ENCODE results near the gene KIF23. TPM values are rescaled to one million over a fixed set of nuclear protein-coding genes. Genes with fewer than 3 reads are reported as not detected.

Gene KIF23
- total RNA-seq, 1 donor from 2014 or later: 8.6 TPM

DNA sequence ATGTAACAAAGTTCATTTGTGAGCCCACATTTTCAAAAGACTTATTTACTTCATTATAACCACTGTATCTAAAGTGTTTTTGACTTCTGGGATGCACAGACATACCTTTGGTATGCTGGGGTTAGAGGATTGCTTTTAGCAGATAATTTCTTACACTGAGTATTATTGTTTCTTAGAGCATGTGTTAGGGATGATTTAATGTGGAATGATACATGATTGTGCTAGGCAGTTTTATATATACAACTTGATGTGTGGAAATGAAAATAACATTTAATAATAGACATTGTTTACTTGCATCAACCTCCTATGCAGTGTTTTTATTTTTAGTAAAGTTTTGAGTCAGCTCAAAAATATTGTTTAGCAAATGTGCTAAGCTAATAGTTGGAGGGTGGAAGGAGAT, 3.4 kb downstream of the KIF23 start:
- H3K36me3 ChIP-seq (ENCODE audit: control insufficient read depth, insufficient read depth, low read length): no peaks in the 10 kb centered on the region
- DNase-seq (ENCODE audit: low read depth): no peak
- TF ChIP-seq, protein P1, sequence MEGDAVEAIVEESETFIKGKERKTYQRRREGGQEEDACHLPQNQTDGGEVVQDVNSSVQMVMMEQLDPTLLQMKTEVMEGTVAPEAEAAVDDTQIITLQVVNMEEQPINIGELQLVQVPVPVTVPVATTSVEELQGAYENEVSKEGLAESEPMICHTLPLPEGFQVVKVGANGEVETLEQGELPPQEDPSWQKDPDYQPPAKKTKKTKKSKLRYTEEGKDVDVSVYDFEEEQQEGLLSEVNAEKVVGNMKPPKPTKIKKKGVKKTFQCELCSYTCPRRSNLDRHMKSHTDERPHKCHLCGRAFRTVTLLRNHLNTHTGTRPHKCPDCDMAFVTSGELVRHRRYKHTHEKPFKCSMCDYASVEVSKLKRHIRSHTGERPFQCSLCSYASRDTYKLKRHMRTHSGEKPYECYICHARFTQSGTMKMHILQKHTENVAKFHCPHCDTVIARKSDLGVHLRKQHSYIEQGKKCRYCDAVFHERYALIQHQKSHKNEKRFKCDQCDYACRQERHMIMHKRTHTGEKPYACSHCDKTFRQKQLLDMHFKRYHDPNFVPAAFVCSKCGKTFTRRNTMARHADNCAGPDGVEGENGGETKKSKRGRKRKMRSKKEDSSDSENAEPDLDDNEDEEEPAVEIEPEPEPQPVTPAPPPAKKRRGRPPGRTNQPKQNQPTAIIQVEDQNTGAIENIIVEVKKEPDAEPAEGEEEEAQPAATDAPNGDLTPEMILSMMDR (IDR thresholded peaks at IDR 0.05; ENCODE audit: insufficient read depth, low read length, poor library complexity, severe bottlenecking): no peak
- H3K4me3 ChIP-seq (ENCODE audit: low read depth, low read length): no peak overlapping the region
- no peaks in the 10 kb centered on the region for H3K27me3 ChIP-seq (ENCODE audit: control insufficient read depth, insufficient read depth, low read length)

DNA sequence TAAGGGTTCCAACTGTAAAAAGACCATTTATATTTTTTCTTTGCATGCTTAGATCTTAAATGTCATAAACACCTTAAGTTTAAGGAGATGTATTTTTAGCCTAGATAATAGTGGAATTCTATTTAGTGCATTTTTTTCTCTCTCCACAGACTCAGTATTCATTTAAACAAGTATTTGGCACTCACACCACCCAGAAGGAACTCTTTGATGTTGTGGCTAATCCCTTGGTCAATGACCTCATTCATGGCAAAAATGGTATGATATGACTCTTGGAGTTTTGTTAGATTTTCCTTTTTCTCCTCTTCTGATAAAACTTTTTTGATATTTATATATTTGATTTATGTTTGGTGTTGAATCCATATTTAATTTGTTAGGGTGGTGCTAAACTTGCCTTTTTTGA, 7.3 kb downstream of the KIF23 start:
- DNase-seq (ENCODE audit: low read depth): no peak
- H3K36me3 ChIP-seq (ENCODE audit: control insufficient read depth, insufficient read depth, low read length): no peaks in the 10 kb centered on the region
- H3K4me3 ChIP-seq (ENCODE audit: low read depth, low read length): no peak overlapping the region
- H3K27me3 ChIP-seq (ENCODE audit: control insufficient read depth, insufficient read depth, low read length): no peaks in the 10 kb centered on the region
- TF ChIP-seq, protein P1 (IDR thresholded peaks at IDR 0.05; ENCODE audit: insufficient read depth, low read length, poor library complexity, severe bottlenecking): no peak

DNA sequence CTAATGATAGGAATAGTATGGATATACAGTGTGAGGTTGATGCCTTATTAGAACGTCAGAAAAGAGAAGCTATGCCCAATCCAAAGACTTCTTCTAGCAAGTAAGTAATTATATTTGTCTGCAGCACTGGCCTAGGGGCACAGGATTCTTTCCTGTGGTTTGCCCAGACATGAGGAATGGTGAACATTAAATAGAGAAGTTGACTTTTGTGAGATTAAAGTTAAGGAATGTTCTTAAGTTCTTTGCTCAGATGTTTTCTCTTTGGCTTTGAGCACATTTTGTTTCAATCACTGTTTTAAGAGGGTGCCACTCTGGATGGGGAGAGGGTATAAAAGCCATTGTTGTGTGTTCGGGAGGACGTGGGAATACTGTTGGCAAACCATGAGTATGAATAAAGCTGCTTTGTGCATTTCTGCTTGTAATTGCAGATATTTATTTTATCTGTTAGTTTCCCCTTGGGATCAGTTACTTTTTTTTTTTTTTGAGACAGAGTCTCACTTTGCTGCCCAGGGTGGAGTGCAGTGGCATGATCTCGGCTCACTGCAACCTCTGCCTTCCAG, 8.3 kb downstream of the KIF23 start:
- DNase-seq (ENCODE audit: low read depth): no peak
- H3K4me3 ChIP-seq (ENCODE audit: low read depth, low read length): no peak overlapping the region
- no peaks in the 10 kb centered on the region for H3K36me3 ChIP-seq (ENCODE audit: control insufficient read depth, insufficient read depth, low read length)
- no peaks in the 10 kb centered on the region for H3K27me3 ChIP-seq (ENCODE audit: control insufficient read depth, insufficient read depth, low read length)
- TF ChIP-seq, protein P1 (IDR thresholded peaks at IDR 0.05; ENCODE audit: insufficient read depth, low read length, poor library complexity, severe bottlenecking): no peak

DNA sequence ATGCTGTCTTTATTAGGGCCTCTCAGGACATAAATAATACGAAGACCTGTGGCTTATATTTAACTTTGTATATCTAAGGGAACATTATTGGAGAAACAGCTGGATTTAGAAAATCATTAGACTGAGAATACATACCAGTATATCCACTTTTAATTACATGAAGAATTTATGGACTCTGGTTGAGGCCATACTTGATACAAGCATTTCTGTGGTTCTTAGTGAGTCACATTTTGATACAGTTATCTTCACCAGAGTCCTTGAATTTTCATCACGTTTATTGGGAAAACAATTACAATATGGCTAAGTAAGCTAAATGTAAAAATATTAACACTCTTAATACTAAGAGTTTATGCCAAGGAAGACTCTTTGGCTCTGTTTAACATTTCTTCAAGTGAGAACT, 9.9 kb downstream of the KIF23 start:
- no peaks in the 10 kb centered on the region for H3K27me3 ChIP-seq (ENCODE audit: control insufficient read depth, insufficient read depth, low read length)
- DNase-seq (ENCODE audit: low read depth): no peak
- TF ChIP-seq, protein P1 (IDR thresholded peaks at IDR 0.05; ENCODE audit: insufficient read depth, low read length, poor library complexity, severe bottlenecking): no peak
- H3K4me3 ChIP-seq (ENCODE audit: low read depth, low read length): no peak overlapping the region
- H3K36me3 ChIP-seq (ENCODE audit: control insufficient read depth, insufficient read depth, low read length): no peaks in the 10 kb centered on the region

DNA sequence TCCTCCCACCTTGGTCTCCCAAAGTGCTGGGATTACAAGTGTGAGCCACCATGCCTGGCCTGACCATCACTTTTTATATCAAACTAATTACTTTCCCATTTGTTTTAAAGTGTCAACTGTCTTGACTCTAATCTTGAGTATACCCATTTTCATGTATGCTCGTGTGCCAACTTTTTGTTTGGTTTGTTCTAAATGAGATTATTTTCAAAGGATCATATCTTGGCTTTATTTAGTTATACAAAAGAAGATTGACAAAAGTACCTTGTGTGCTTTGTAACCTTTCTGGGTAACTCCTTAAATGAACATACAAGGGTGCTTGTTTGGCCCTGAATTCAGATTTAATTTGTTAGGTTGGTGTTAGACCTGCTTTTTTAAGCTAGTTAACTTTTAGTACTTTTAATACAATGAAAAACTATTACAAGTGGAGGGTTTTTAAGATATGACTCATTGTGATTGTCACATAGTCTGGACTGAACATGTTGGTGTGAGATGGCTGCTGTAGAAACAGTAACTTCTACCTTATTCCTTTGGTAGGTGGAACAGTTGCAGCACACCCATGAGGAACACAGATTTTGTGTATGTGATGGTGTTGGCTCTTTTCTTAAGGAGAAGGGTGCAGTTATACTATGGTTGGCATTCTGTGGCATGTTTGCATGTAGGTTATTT, 10.7 kb downstream of the KIF23 start:
- TF ChIP-seq, protein P1 (IDR thresholded peaks at IDR 0.05; ENCODE audit: insufficient read depth, low read length, poor library complexity, severe bottlenecking): no peak
- no peak overlapping the region for H3K4me3 ChIP-seq (ENCODE audit: low read depth, low read length)
- no peak for DNase-seq (ENCODE audit: low read depth)
- no peaks in the 10 kb centered on the region for H3K36me3 ChIP-seq (ENCODE audit: control insufficient read depth, insufficient read depth, low read length)
- no peaks in the 10 kb centered on the region for H3K27me3 ChIP-seq (ENCODE audit: control insufficient read depth, insufficient read depth, low read length)

DNA sequence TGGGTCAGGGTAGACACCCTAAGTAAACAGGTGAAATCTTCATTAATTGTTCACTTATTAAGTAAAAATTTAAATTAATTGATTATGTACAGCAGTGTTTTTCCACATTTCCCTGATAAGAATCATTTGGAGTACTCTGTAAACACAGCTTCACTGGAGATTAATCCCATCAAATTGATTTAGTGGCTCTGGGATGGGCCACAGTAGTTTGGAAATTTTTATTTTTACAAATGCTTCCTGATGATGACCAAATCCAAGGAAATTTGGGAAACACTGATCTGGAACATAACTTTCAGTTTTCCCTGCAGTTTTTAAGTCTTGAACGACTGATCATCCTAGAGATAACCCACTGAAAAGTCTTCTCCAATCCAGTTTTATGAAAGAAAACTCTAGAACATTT, 19.7 kb downstream of the KIF23 start:
- no peak for DNase-seq (ENCODE audit: low read depth)
- TF ChIP-seq, protein P1 (IDR thresholded peaks at IDR 0.05; ENCODE audit: insufficient read depth, low read length, poor library complexity, severe bottlenecking): no peak
- H3K4me3 ChIP-seq (ENCODE audit: low read depth, low read length): no peak overlapping the region
- H3K36me3 ChIP-seq (ENCODE audit: control insufficient read depth, insufficient read depth, low read length): no peaks in the 10 kb centered on the region
- no peaks in the 10 kb centered on the region for H3K27me3 ChIP-seq (ENCODE audit: control insufficient read depth, insufficient read depth, low read length)

Measured in kidney epithelial cell (primary cell).